Gastroesophageal sphincter (tissue), 4 donors: ENCODE data around the gene LACRT. TPM values are rescaled to one million over a fixed set of nuclear protein-coding genes. Genes with fewer than 3 reads are reported as not detected.

ENCODE experiments used
- ATAC-seq: fragments of 150-250 bp; one replicate; pipeline ENCODE4 v1.9.1; 2016; ENCODE audit warnings: mild to moderate bottlenecking, moderate library complexity
- H3K27ac ChIP-seq, 4 donors: fragments of 200-600 bp; sonication (generic) in 3 of 4; 1 replicate in 3 of 4; 2 replicates in 1 of 4; pipeline ENCODE4 v1.5.1; 2016 to 2019
- H3K27me3 ChIP-seq: fragments of 200-600 bp; sonication (generic); one replicate; pipeline ENCODE4 v1.5.1; 2019
- H3K36me3 ChIP-seq, 2 donors: fragments of 200-600 bp; sonication (generic); one replicate each; pipeline ENCODE4 v1.5.1; 2019; ENCODE audit warnings: control low read depth in 1 of 2
- H3K4me1 ChIP-seq, 3 donors: fragments of 200-600 bp; sonication (generic); 1 replicate in 2 of 3; 2 replicates in 1 of 3; pipeline ENCODE4 v1.5.1; 2016 to 2019; ENCODE audit warnings: control low read depth in 2 of 3
- H3K4me3 ChIP-seq, 2 donors: fragments of 200-600 bp; sonication (generic); one replicate each; pipeline ENCODE4 v1.5.1; 2019; ENCODE audit warnings: mild to moderate bottlenecking in 1 of 2, moderate library complexity in 1 of 2
- H3K9me3 ChIP-seq, 3 donors: fragments of 200-600 bp; sonication (generic); one replicate each; pipeline ENCODE4 v1.5.1; 2017 to 2019; ENCODE audit warnings: control low read depth in 2 of 3
- CTCF ChIP-seq, 4 experiments: fragments of 200-600 bp in 2 of 4; fragments of 450-650 bp in 2 of 4; sonication (generic) in 1 of 4; IDR thresholded peaks; one replicate each; pipeline ENCODE4 v1.5.1; 2017 to 2019; ENCODE audit warnings: antibody characterized with exemption in 4 of 4, mild to moderate bottlenecking in 2 of 4, moderate library complexity in 2 of 4
- EP300 ChIP-seq: sonication (generic); formaldehyde crosslinking; IDR thresholded peaks from one replicate; pipeline ENCODE4 v1.6.1; 2017; ENCODE audit warnings: antibody characterized with exemption, mild to moderate bottlenecking
- POLR2A ChIP-seq, 2 donors: fragments of 450-650 bp; IDR thresholded peaks; one replicate each; pipeline ENCODE4 v1.6.1; 2017; ENCODE audit warnings: antibody characterized with exemption in 2 of 2, mild to moderate bottlenecking in 2 of 2, moderate library complexity in 1 of 2
- POLR2AphosphoS5 ChIP-seq: sonication (generic); formaldehyde crosslinking; IDR thresholded peaks from one replicate; pipeline ENCODE4 v1.6.1; 2017; ENCODE audit warnings: antibody characterized with exemption
- WGBS, 2 donors: methylation state at CpG; one replicate each; pipeline ENCODE4 v1.1.5; 2018; ENCODE audit warnings: low coverage in 1 of 2; 5-methylcytosine and 5-hydroxymethylcytosine counted together
- total RNA-seq, 4 donors: library from RNA; depleted of rRNA; stranded (reverse); fragments of >200 nt; gene quantifications; one replicate each; pipeline ENCODE4 v1.1.0, GENCODE V29; 2016

Gene LACRT
- total RNA-seq, 4 donors from 2014 or later = not detected

GRCh38 chr12:54628186-54628846 is 6.4 kb downstream of the LACRT start:
- Histone ChIP-seq H3K36me3 (no peaks in the 10 kb centered on the region), H3K27ac (no peak overlapping the region), H3K27me3 (peaks cover 42% of the 10 kb centered on the region), H3K9me3 (no peaks in the 10 kb centered on the region), H3K4me1 (no peaks in the 10 kb centered on the region), H3K4me3 (no peak overlapping the region)
- no peak for ATAC-seq
- TF ChIP-seq POLR2A (IDR thresholded peaks at IDR 0.05) (no peak), EP300 (no peak), POLR2AphosphoS5 (no peak), CTCF (IDR thresholded peaks at IDR 0.05) (no peak)
- 90 to 96% methylated on average over 2 to 3 of the region's 3 CpGs for WGBS, 2 donors

- H3K27ac ChIP-seq = no peak overlapping the region
- no peaks in the 10 kb centered on the region for H3K9me3 ChIP-seq
- H3K27me3 ChIP-seq = peaks cover 46% of the 10 kb centered on the region
- 95 to 100% methylated on average over 2 of the region's 3 CpGs for WGBS, 2 donors
- no peaks in the 10 kb centered on the region for H3K4me1 ChIP-seq
- no peak for ATAC-seq
- H3K4me3 ChIP-seq = no peak overlapping the region
- H3K36me3 ChIP-seq = no peaks in the 10 kb centered on the region
- TF ChIP-seq EP300 (no peak), POLR2A (IDR thresholded peaks at IDR 0.05) (no peak), POLR2AphosphoS5 (no peak), CTCF (IDR thresholded peaks at IDR 0.05) (no peak)
Observed at GRCh38 chr12:54627304-54627703, 7.4 kb downstream of the LACRT start.

- H3K4me1 ChIP-seq = no peaks in the 10 kb centered on the region
- no peak overlapping the region for H3K27ac ChIP-seq
- H3K4me3 ChIP-seq = no peak overlapping the region
- H3K9me3 ChIP-seq = no peaks in the 10 kb centered on the region
- no peaks in the 10 kb centered on the region for H3K36me3 ChIP-seq
- ATAC-seq = no peak
- H3K27me3 ChIP-seq = peaks cover 39% of the 10 kb centered on the region
- TF ChIP-seq POLR2AphosphoS5 = no peak
- TF ChIP-seq POLR2A (IDR thresholded peaks at IDR 0.05) = no peak
- no peak for TF ChIP-seq CTCF (IDR thresholded peaks at IDR 0.05)
- no peak for TF ChIP-seq EP300
Observed at GRCh38 chr12:54625598-54625997, 9.1 kb downstream of the LACRT start.

- no peak for ATAC-seq
- Histone ChIP-seq H3K27me3 (peaks cover 39% of the 10 kb centered on the region), H3K36me3 (no peaks in the 10 kb centered on the region), H3K4me3 (no peak overlapping the region), H3K27ac (no peak overlapping the region), H3K9me3 (no peaks in the 10 kb centered on the region), H3K4me1 (no peaks in the 10 kb centered on the region)
- WGBS, 2 donors = 32 to 47% methylated on average over 4 to 5 of the region's 5 CpGs
- no peak for TF ChIP-seq EP300
- no peak for TF ChIP-seq POLR2A (IDR thresholded peaks at IDR 0.05)
- TF ChIP-seq CTCF (IDR thresholded peaks at IDR 0.05) = no peak
- TF ChIP-seq POLR2AphosphoS5 = no peak
Observed at GRCh38 chr12:54624315-54625279, 10.1 kb downstream of the LACRT start.
